ENCODE measurements around the gene FFAR4. TPM values are rescaled to one million over a fixed set of nuclear protein-coding genes. Genes with fewer than 3 reads are reported as not detected.

Gene FFAR4
- total and polyA plus RNA-seq, 4 donors: 0.06 to 4.7 (median 1.4) TPM

- ATAC-seq (ENCODE audit: insufficient read depth, low FRiP score) (no peak), DNase-seq (no peak)
- no peak overlapping the region for H3K4me3 ChIP-seq
- no peaks in the 10 kb centered on the region for H3K4me1 ChIP-seq (ENCODE audit: control insufficient read depth in 5 of 5, insufficient read depth in 5 of 5, low read length in 5 of 5)
- H3K27me3 ChIP-seq (ENCODE audit: control insufficient read depth in 3 of 3, insufficient read depth in 3 of 3, low read length in 2 of 3): no peaks in the 10 kb centered on the region
- no peak for TF ChIP-seq CTCF (IDR thresholded peaks at IDR 0.05; ENCODE audit: control extremely low read depth, extremely low read depth)
- H3K9ac ChIP-seq (ENCODE audit: insufficient read depth in 1 of 2, low read length in 2 of 2): no peak overlapping the region
- no peak overlapping the region for H3K27ac ChIP-seq (ENCODE audit: low read depth in 1 of 2, low read length in 1 of 2)
- peaks cover 0 to 7% (median 3%) of the 10 kb centered on the region in 4 donors for H3K9me3 ChIP-seq (ENCODE audit: control insufficient read depth in 4 of 4, insufficient read depth in 3 of 4, low read length in 3 of 4)
- no peaks in the 10 kb centered on the region for H3K36me3 ChIP-seq (ENCODE audit: control insufficient read depth in 4 of 4, insufficient read depth in 4 of 4, low read length in 4 of 4)
- 83 to 87% methylated on average over 3 of the region's 3 CpGs for WGBS, 2 donors
These were observed 13.7 kb downstream of the FFAR4 start for GRCh38 chr10:93579985-93580711.

GRCh38 chr10:93580828-93581227, 14.4 kb downstream of the FFAR4 start:
- DNase-seq: peak; percentile 25 to 58 (median 43)
- Histone ChIP-seq H3K4me3 (no peak overlapping the region), H3K9ac (ENCODE audit: insufficient read depth in 1 of 2, low read length in 2 of 2) (no peak overlapping the region), H3K9me3 (ENCODE audit: control insufficient read depth in 4 of 4, insufficient read depth in 3 of 4, low read length in 3 of 4) (peaks cover 0 to 7% (median 3%) of the 10 kb centered on the region in 4 donors), H3K27ac (ENCODE audit: low read depth in 1 of 2, low read length in 1 of 2) (no peak overlapping the region), H3K27me3 (ENCODE audit: control insufficient read depth in 3 of 3, insufficient read depth in 3 of 3, low read length in 2 of 3) (no peaks in the 10 kb centered on the region), H3K36me3 (ENCODE audit: control insufficient read depth in 4 of 4, insufficient read depth in 4 of 4, low read length in 4 of 4) (no peaks in the 10 kb centered on the region), H3K4me1 (ENCODE audit: control insufficient read depth in 5 of 5, insufficient read depth in 5 of 5, low read length in 5 of 5) (no peaks in the 10 kb centered on the region)
- TF ChIP-seq CTCF (IDR thresholded peaks at IDR 0.05; ENCODE audit: control extremely low read depth, extremely low read depth): no peak
- WGBS, 2 donors: 58 to 75% methylated on average over 6 of the region's 6 CpGs
- no peak for ATAC-seq (ENCODE audit: insufficient read depth, low FRiP score)

GRCh38 chr10:93584445-93584844, 18.0 kb downstream of the FFAR4 start:
- 94 to 95% methylated on average over 7 of the region's 7 CpGs for WGBS, 2 donors
- Histone ChIP-seq H3K9me3 (ENCODE audit: control insufficient read depth in 4 of 4, insufficient read depth in 3 of 4, low read length in 3 of 4) (peaks cover 0 to 5% (median 2%) of the 10 kb centered on the region in 4 donors), H3K4me3 (no peak overlapping the region), H3K4me1 (ENCODE audit: control insufficient read depth in 5 of 5, insufficient read depth in 5 of 5, low read length in 5 of 5) (no peaks in the 10 kb centered on the region), H3K27ac (ENCODE audit: low read depth in 1 of 2, low read length in 1 of 2) (no peak overlapping the region), H3K36me3 (ENCODE audit: control insufficient read depth in 4 of 4, insufficient read depth in 4 of 4, low read length in 4 of 4) (no peaks in the 10 kb centered on the region), H3K9ac (ENCODE audit: insufficient read depth in 1 of 2, low read length in 2 of 2) (no peak overlapping the region), H3K27me3 (ENCODE audit: control insufficient read depth in 3 of 3, insufficient read depth in 3 of 3, low read length in 2 of 3) (no peaks in the 10 kb centered on the region)
- DNase-seq (no peak), ATAC-seq (ENCODE audit: insufficient read depth, low FRiP score) (no peak)
- no peak for TF ChIP-seq CTCF (IDR thresholded peaks at IDR 0.05; ENCODE audit: control extremely low read depth, extremely low read depth)

All from lung (tissue), 12 donors.